Erythroblast (primary cell): ENCODE measurements around the gene CDC42EP5.

Experiments used
- GATA1 ChIP-seq: IDR thresholded peaks from 2 replicates; pipeline ENCODE4 v1.6.1; 2011; ENCODE audit warnings: low read depth, mild to moderate bottlenecking, control low read depth, low read length, moderate library complexity
- POLR2A ChIP-seq: IDR thresholded peaks from 2 replicates; pipeline ENCODE4 v1.6.1; 2011; ENCODE audit warnings: mild to moderate bottlenecking, low read length

GRCh38 chr19:54502518-54503048 lies 29.5 kb upstream of the CDC42EP5 start, which contains the start of gene LAIR2:
- TF ChIP-seq POLR2A (no peak), GATA1 (no peak)
